Thoracic aorta (tissue), 2 donors: ENCODE data around the gene RAB14. TPM values are rescaled to one million over a fixed set of nuclear protein-coding genes. Genes with fewer than 3 reads are reported as not detected.

Experiments used
- ATAC-seq: fragments of 150-250 bp; one replicate; pipeline ENCODE4 v1.8.0; 2017; ENCODE audit warnings: low read depth; ENCODE audit not compliant: insufficient number of reproducible peaks, low FRiP score
- DNase-seq: peaks from one replicate; pipeline ENCODE4 v3.0.0-alpha.2; 2020; ENCODE audit warnings: low spot score
- H3K27ac ChIP-seq, 2 donors: fragments of 200-600 bp; sonication (generic); 1 replicate in 1 of 2; 2 replicates in 1 of 2; pipeline ENCODE4 v1.5.1; 2016; ENCODE audit warnings: mild to moderate bottlenecking in 2 of 2, moderate library complexity in 2 of 2
- H3K27me3 ChIP-seq: fragments of 200-600 bp; sonication (generic); replicated peaks from 2 replicates; pipeline ENCODE4 v1.6.0; 2016; ENCODE audit warnings: mild to moderate bottlenecking; ENCODE audit not compliant: insufficient read depth
- H3K36me3 ChIP-seq: fragments of 200-600 bp; sonication (generic); one replicate; pipeline ENCODE4 v1.5.1; 2016
- H3K4me1 ChIP-seq, 2 donors: fragments of 200-600 bp; sonication (generic); 1 replicate in 1 of 2; 2 replicates in 1 of 2; pipeline versions ENCODE4 v1.5.1 to v1.6.0; 2016; ENCODE audit warnings: low read depth in 2 of 2, mild to moderate bottlenecking in 1 of 2; ENCODE audit not compliant: control insufficient read depth in 1 of 2
- H3K4me3 ChIP-seq: fragments of 200-600 bp; sonication (generic); 2 replicates; pipeline ENCODE4 v1.5.1; 2016; ENCODE audit warnings: mild to moderate bottlenecking
- H3K9me3 ChIP-seq: fragments of 200-600 bp; sonication (generic); 2 replicates; pipeline ENCODE4 v1.5.1; 2016
- CTCF ChIP-seq: fragments of 200-600 bp; sonication (generic); IDR thresholded peaks from one replicate; pipeline ENCODE4 v1.5.1; 2019; ENCODE audit warnings: antibody characterized with exemption
- total RNA-seq, 2 donors: library from RNA; depleted of rRNA; stranded (reverse); fragments of >200 nt; gene quantifications; one replicate each; pipeline versions ENCODE4 v1.1.0 to v1.2.3, GENCODE V29; 2016

Gene RAB14
- total RNA-seq, 2 donors from 2014 or later = 32.9 to 39.2 TPM

- TF ChIP-seq CTCF = no peak
Measured at GRCh38 chr9:121226175-121226574, 24.5 kb upstream of the RAB14 start.

GRCh38 chr9:121225240-121225639, 23.6 kb upstream of the RAB14 start:
- no peak overlapping the region for H3K4me3 ChIP-seq

More at GRCh38 chr9:121226175-121226574, 24.5 kb upstream of the RAB14 start:
- no peak overlapping the region for H3K27ac ChIP-seq
- ATAC-seq = no peak
- H3K4me3 ChIP-seq = no peak overlapping the region
- H3K36me3 ChIP-seq = no peaks in the 10 kb centered on the region
- H3K4me1 ChIP-seq = peaks cover 0 to 3% of the 10 kb centered on the region in 2 donors
- no peaks in the 10 kb centered on the region for H3K27me3 ChIP-seq
- H3K9me3 ChIP-seq = no peaks in the 10 kb centered on the region
- no peak for DNase-seq

GRCh38 chr9:121222524-121223171, 21.0 kb upstream of the RAB14 start:
- Histone ChIP-seq H3K27me3 (no peaks in the 10 kb centered on the region), H3K9me3 (no peaks in the 10 kb centered on the region), H3K27ac (no peak overlapping the region), H3K36me3 (no peaks in the 10 kb centered on the region), H3K4me1 (peaks cover 0 to 3% of the 10 kb centered on the region in 2 donors), H3K4me3 (no peak overlapping the region)
- TF ChIP-seq CTCF = peak; percentile 68
- ATAC-seq (no peak), DNase-seq (no peak)

More at GRCh38 chr9:121225240-121225639, 23.6 kb upstream of the RAB14 start:
- Histone ChIP-seq H3K36me3 (no peaks in the 10 kb centered on the region), H3K4me1 (peaks cover 0 to 3% of the 10 kb centered on the region in 2 donors), H3K27ac (no peak overlapping the region), H3K9me3 (no peaks in the 10 kb centered on the region), H3K27me3 (no peaks in the 10 kb centered on the region)
- no peak for ATAC-seq
- DNase-seq = no peak
- TF ChIP-seq CTCF = no peak

DNA sequence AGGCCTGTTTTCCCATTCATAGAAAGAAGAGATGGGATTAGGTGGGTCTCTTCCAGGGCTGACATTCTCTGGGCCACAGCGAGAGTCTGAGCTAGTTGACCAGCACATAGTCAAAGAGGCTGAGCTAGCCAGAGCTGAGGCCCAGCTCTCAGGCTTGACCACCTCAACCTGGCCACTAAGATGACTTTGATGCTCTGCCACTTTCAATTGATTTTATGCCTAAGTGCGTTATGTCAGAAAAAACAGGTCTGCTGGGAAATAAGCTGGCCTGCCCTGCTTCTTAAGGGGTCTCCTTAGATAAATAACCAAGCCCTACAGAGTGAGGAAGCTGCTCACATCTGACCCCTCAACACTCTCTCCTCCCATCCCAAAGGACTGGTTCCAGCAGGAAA, 20.0 kb upstream of the RAB14 start:
- H3K4me3 ChIP-seq = no peak overlapping the region
- no peak overlapping the region for H3K27ac ChIP-seq
- H3K9me3 ChIP-seq = no peaks in the 10 kb centered on the region
- no peak for DNase-seq
- no peak for TF ChIP-seq CTCF
- H3K27me3 ChIP-seq = no peaks in the 10 kb centered on the region
- peaks cover 0 to 3% of the 10 kb centered on the region in 2 donors for H3K4me1 ChIP-seq
- no peaks in the 10 kb centered on the region for H3K36me3 ChIP-seq
- ATAC-seq = no peak

GRCh38 chr9:121220996-121221663, 19.5 kb upstream of the RAB14 start:
- Histone ChIP-seq H3K9me3 (no peaks in the 10 kb centered on the region), H3K27me3 (no peaks in the 10 kb centered on the region), H3K27ac (no peak overlapping the region), H3K4me1 (peaks cover 0 to 3% of the 10 kb centered on the region in 2 donors), H3K4me3 (no peak overlapping the region), H3K36me3 (no peaks in the 10 kb centered on the region)
- TF ChIP-seq CTCF = no peak
- ATAC-seq = no peak
- no peak for DNase-seq
